PC-3 (cell line): Measurements from ENCODE around the gene RALB.

Source experiments
- CTCF ChIP-seq: fragments of 300-600 bp; sonication (generic); conservative IDR thresholded peaks from 2 replicates; pipeline ENCODE4 v1.5.1; 2017; ENCODE audit warnings: antibody characterized with exemption, low read depth, mild to moderate bottlenecking, low read length
- EZH2 ChIP-seq: fragments of 300-600 bp; sonication (generic); IDR thresholded peaks from one replicate; pipeline ENCODE4 v1.6.1; 2017; ENCODE audit warnings: antibody characterized with exemption, mild to moderate bottlenecking, low read length; ENCODE audit not compliant: unreplicated experiment
- EZH2phosphoT487 ChIP-seq: fragments of 300-600 bp; sonication (generic); IDR thresholded peaks from 2 replicates; pipeline ENCODE4 v1.6.1; 2018; ENCODE audit warnings: mild to moderate bottlenecking, antibody characterized with exemption, low read length, borderline replicate concordance

GRCh38 chr2:120315367-120316033, 62.8 kb downstream of the RALB start:
- TF ChIP-seq EZH2 (no peak), CTCF (no peak), EZH2phosphoT487 (no peak)
